ENCODE results near the gene ASB13.

The ASB13 gene

DNA sequence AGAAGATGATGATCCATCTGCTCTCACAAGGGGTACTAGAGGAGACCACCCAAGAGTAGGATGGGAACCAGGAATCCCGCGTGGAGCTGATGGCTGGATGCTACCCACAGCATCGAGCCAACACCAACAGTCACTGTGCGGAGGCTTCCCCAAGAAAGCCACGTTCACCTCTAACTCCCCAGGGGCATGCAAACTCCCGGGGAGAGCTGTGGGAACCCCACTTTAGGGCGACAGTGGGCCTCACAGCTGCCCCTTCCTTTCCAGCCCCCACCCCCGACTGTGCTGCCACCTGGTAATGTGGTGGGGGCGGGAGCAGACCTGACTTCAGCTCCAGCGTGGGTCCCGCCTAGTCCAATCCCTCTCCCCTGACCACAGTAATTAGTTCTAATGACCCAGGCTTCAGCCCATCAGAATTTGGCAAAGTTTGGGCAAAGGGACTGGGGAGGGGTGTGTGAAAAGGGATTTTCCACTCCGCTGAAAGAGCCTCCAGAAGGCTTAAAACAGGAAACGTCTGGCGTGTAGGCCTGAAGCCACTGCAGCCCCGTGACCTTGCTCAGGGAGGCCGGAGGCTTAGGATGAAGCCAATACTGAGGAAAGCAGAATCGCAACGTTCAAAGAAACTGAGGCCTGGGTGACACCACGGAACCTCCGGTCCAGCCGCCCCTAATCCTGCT lies 20.3 kb downstream of the ASB13 start:
- no peak for DNase-seq

DNA sequence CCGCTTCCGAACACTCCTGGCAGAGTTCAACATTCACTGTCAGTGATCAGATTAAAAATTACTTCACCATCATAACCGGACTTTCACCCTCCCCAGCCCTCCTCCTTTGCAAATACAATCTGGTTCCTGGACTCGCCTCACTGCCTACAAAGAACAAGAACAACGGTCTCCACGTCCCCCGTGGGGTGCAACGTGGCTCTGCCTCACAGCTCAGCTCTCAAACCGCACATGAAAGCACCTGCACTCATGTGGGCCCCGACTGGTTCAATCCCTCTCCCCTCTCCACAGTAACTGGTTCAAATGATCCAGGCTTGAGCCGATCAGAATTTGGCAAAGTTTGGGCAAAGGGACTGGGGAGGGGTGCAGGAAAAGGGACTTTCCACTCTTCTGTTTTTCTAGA lies 21.0 kb downstream of the ASB13 start:
- DNase-seq = no peak

DNA sequence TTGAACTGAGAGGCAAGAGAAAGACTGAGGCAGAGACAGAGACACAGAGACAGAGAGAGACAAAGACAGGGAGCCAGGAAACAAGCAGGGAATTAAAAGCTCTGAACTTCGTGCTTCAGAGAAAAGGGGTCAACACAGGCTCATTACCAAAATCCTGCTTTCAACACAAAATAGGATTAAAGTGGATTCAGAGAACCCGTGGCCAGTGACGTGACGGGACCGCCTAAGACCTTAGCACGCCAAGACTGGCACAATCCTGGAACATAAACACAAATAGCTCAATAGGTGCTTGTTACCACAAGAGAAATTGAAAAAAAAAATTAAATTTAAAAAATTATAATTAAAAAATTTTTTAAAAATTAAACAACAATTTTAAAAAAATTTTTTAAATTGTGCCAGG lies 21.5 kb downstream of the ASB13 start:
- no peak for DNase-seq

DNA sequence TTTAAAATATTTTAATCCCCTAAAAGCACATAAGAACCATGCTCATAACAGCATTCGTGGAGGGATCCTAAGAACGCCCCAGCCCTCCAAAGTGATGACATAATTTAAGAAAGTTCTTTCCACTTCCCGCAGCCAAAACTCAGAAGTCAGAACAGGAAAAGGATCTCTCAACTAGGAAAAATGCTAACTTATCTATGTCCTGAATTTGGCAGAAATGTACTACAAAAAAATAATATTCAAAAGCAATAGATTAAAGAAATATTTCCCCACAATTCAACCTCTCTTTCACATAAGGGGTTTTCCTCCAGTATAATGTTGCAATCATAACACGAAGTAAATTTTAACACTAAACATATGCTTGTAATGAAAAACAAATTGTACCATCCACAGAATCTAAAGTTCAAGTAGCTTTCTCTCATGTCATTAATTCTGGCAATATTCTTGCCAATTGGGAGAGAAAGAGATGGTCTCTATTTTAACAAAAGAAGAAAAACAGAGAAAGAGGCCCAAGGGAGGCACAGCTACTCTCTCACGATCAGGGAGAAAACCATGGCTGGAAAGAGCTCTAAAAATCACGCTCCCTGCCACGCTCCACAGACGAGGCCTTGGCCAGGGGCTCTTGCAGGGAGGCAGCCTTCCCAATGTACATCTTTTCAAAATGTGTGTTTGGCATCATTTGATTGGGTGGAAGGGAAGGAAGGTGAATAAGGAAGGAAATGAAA lies 22.9 kb downstream of the ASB13 start:
- DNase-seq = no peak

DNA sequence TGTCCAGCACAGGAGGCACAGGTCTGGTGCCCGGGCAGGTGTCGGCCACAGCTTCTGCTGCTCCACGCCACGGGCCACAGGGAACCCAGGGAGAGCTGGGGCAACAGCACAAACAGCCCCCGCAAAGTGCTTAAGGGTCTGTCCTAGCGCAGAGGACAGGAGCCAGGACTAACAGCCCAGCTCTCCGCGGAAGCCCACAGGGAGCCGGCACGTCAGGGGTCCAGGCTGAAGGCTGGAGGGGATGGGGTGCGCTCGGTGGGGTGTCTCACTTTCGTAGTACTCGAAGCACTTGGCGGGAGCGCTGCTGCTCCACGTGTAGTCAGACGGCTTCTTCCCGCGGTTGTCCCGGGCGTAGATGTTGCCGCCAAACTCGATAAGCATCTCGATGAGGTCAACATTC lies 24.9 kb downstream of the ASB13 start:
- no peak for DNase-seq

DNA sequence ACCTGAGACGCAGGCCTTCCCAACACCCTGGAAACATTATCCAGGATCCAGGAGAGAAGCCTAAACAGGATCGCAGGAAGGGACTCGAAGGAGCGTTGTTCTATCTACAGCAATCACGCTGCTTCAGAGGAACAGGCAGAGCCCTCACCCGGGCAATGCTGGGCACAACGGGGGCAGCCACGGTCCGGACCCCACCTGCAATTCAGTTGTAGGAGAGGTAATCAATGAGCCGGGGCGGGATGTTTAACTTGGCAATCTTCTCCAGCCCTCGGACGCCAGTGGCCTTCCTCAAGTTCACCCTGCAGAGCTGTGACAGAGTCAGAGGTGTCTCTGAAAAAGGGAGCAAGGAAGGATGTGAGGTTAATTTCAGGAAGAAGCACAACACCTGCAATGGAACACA lies 25.9 kb downstream of the ASB13 start:
- DNase-seq = no peak

DNA sequence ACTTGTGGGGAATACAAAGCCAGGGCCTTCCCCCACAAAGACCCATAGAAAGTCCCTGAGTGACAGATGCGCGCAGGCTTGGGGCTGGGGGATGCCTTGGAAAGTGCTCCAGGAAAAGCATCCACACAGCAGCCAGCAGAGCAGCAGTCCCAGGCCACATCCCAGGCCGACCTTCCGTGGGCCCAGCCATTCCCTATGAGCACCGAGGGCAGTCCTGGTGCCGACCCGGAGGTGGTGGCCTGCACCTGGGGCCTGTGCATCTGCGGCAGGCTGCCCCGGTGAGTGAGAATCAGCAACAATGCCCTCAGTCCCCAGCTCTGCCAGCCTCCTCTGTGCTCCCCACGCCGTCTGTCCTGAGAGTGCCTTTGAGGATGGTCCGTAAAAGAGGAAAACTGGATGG lies 26.4 kb downstream of the ASB13 start:
- DNase-seq = no peak

DNA sequence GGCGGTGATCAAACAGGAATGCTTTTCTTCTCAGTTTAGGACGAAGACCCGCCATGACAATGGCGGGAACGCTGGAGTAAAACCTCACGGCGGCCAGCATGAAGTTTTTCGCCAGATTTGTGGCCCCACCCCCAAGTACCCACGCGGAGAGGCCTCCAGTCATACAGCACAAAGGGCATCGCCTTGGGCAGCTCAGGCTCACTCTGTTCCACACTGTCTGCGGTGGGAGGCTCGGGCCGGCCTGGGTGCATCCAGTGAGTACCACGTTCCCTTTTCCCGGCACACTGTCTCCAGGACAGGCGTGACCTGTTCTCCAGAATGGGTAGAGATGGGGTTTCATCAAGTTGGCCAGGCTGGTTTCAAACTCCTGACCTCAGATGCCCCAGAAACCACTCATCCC lies 27.3 kb downstream of the ASB13 start:
- DNase-seq = no peak

DNA sequence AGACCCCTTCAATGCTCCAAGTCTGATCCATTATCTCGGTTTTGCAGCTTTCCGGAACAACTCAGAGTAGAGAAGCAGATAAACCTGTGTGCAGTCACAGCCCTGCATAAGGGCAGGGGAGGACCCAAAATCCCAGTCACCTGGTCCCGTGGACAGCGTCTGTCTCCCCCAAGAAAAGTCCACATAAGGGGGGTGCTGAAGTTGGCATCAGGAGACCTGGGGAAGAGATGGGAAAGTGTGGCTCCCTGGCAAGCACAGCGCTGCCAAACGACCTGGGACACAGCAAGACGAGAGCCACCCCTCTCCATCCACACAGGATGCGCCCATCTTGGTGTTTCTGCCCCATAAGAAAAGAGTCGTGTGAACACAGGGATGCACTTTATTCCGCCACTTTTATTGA lies 27.9 kb downstream of the ASB13 start:
- no peak for DNase-seq

DNA sequence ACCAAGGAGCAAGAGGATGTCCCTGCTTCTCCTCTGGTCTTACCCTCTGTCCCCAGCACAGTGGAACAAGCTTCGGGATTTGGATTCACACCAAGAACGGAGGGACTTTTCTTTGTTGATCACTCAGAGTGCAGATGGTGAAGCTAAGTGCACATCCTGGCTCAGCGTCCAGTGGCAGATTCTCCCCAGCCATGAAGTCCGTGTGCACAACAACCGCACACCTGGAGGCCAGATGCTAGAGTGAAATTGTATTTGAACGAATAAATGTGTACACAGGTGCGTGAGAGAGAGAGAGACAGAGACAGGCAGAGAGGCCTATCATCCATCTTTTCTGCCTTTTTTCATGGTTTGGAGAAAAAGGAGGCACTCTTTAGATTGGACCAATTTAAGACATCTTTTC lies 31.5 kb downstream of the ASB13 start:
- no peak for DNase-seq

DNA sequence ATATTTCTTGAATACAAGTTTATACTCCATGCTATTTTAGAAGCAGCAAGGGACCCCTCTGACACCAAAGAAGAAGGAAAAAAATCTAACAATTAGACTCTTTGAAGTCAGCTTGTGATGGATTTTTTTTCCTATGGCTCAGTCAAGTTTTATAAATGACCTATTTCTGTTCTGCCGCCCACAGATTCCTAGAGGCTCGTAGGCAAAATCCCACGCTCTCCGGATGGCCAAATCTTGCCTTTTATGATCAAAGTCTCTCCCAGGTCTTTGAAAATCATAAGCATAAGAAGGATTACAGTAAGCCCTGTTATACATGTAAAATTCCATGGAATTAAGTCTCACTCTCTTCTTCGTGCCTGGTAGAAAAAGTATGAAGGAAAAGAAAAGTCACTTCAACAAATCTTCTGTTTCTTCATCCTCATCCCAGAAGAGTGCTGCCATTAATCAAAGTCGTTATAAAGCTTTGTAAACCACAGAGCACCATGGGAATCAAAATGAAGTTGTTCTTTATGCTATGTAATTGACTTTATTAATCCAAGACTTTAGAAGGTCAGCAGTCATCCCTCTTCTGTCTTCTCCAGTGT lies 33.1 kb downstream of the ASB13 start:
- DNase-seq = no peak

DNA sequence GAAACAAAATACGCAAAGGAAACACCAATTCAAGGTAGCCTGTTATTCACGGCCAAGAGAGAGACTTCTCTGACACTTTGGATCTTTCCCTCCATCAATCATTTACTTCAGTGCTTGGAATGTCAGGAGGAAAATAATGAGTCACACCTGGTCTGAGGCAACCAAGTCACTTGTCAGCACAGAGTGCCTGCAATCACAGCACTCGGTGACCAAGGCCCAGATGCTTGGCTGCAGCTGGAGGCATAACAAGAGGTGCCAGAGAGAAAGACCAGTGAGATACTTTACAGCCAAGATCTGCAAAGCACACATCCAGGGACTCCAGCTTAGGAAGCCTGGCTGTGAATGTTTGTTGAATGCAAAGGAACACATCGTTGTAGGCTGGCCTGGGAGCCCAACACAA lies 33.9 kb downstream of the ASB13 start:
- no peak for DNase-seq

DNA sequence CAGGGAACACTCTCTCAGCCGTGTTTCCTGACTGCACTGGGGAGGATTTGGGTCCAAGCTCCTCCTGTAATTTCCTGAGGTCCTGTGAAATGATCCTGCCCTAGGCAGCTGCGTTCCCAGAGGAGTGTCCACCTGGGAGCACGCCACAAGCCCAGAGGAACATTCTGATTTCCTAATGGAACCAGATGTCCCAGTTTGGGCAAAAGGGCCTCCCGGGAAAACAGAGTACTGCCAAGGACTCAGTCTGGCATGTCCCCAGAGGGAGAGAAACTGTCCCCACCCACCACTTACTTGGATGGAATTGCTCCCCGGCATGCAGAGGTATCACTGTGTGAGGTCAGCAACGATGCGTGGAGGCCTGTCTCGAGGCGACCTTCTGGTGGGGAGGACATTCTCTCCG lies 34.5 kb downstream of the ASB13 start:
- DNase-seq = no peak

DNA sequence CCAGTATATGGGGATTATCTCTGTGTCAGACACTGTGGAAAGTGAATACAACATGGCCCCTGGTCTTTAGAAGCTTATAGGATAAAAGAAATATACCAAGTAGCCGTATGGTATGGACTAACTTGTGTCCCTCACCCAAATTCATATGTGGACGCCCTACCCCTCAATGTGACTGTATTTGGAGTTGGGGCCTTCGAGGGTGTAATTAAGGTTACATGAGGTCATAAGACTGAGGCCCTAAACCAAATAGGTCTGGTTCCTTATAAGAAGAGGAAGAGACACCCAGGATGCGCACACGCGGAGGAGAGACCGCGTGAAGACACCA lies 36.3 kb downstream of the ASB13 start:
- DNase-seq = no peak

DNA sequence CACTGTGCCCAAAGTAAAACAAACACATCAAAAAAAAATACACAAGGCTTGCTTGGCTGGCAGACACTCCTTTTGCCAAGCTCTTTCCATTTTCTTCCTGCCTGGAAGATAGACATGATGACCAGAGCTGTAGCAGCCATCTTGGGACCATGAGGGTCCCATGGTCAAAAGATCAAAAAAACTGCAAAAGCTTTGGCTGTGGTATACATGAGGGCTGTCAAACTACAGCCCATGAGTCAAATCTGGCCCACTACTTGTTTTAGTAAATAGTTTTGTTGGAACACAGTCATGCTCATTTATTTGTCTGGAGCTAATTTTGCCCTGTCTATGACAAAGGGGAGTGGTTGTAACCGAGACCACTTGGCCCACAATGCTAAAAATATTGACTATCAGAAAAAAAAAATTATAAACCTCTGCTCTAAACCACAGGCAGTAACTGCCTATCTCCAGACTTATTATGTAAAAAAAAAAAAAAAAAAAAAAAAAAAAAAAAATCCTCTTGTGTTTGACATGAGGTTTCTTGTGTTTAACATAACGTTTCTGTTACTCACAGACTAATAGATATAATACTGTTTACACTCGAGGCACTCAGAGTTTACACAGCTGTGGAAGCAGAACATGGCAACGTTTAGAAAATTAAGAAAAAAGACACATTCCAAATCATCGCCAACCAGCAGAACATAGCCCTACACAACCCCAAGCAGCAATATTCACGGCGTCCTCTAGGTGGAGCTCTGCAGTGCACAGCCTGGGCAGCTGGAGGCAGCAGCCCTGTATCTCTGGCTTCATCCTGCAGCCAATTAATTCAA lies 36.9 kb downstream of the ASB13 start:
- peak; percentile 72 for DNase-seq

DNA sequence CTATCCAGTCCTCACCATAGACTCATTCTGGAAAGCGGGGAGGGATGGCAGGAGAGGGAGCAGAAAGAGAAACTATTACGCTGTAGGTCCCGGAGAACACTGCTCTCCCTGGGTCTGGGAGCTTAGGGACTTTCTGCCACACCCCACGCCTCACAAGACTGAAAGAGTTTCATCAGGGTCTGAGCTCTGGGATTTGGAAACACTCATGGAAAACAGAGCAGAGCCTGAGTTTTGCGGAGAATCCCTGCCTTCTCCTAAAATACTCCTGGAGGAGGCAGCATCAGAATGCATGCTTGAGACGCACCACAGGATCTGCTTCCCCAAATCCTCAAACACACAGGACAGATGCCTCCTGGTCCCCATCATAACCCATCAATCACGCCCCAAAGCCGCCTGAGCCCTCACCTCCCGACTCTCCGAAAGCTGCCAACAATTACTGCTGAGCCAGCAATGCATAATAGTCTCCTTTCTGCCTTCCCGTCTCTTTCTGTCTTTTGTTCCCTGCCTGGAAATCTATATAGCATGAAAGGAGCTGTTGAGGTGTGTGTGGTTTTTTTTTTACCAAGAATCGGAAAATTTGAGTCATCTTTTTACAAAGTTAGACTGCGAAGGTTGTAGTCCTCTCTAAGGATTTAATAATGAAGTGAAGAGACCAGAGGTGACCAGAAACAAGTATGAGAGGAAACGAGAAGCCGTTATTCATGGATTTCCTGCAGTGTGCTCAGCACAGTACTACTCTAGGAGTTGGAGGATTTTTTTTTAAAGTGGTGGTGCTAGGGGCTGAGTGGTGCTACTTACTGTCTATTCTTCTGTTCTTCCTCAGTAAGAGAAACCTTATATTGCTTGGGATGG lies 37.7 kb downstream of the ASB13 start:
- DNase-seq = no peak

DNA sequence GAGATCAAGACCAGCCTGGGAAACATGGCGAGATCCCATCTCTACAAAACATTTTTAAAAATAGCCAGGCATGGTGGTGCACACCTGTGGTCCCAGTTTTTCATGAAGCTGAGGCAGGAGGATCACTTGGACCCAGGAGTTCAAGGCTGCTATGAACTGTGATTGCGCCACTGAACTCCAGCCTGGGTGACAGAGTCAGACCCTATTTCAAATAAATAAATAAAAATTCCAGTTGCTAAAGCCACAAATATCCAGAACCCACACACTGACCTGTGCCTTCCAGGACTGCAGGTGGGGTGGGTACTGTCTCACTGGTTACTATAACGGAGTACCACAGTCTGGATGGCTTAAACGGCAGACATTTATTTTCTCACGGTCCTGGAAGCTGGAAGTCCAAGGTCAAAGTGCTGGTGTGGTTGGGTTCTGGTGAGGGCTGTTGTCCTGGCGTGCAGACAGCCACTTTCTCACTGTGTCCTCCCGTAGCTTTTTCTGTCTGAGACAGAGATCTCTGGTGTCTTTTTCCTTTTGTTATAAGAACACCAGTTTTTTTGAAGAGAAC lies 38.8 kb downstream of the ASB13 start:
- no peak for DNase-seq

DNA sequence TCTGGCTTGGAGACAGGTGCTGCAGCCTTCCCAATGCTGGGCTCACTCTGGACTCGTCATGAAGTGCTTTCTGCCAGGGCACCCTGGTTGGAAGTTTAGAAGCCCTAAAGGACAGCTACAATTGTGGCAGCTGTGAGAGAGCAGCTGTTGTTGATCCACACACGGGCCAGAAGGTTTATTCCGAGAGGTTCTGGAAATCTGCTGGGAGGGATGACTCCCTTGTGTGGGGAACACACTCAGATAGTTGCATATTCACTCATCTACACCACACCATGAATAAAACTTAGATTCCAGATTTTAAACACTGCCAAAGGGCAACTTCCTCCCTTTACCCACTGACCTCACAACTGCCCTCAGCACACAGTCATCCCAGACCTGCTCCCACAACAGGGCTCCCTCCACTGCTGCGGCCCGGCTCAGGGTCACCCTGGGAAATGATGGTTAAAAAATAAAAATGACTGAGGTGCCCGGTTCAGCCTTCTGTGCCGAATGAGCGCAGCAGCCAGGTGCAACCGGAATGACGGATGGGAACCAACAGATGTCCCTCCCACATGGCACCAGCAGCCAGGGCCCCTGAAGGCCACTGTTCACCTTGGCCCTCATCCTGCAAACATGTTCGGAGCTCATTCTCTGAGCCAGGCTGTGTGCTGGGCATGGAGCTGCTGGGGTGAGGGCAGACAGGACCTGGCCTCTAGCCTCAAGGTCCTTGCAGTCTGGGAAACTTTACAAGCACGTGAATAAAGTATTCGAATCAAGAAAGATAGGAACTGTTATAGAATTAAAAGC lies 40.2 kb downstream of the ASB13 start:
- peak; percentile 47 for DNase-seq

DNA sequence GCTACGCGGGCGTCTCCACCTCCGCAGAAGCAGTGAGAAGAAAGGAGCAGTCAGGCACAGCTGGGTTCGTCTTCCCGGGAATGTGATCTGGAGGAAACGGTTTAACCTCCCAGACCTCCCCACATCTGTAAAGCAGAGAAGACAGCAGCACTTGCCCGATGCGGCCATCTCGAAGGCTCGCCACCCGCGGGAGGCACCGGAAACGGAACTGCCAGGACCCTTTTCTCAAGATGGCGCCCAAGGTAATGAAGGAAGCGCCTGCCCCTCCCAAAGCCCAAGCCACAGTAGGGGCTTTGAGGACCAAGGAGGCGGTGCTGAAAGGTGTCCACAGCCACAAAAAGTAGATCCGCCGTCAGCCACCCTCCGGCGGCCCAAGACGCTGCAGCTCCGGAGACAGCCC lies 41.7 kb downstream of the ASB13 start:
- DNase-seq = no peak

DNA sequence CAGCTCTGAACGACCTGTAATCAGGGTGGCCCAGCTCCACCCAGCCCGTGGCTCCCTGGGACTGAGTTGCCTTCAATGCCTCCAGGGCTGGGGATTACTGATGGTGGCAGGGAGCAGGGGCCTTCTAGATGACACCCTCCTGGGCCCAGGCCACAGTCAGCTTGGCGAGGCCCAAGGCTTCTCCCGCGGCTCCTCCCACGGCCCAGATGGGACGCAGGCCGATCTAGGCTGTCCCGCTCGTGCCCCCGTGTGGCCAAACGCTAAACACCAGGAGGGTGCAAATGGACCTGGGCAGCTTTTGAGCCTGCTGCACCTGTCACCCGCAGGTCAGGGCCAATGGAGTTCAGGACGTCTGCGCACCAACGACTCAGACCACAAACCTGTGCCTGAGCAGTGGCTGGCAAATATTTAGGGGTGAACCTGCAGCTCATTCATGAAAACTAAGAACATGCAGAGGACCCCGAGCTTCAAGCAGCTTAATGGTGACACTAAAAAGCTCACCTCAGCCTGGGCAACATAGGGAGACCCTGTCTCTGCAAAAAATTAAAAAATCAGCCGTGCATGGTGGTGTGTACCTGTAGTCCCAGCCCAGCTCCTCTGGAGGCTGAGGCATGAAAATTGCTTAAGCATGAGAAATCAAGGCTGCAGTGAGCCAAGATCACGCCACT lies 43.2 kb downstream of the ASB13 start:
- DNase-seq = peak; percentile 39

Measured in NCI-H1694 (cell line).